Measurements from ENCODE around the gene SPDYC. TPM values are rescaled to one million over a fixed set of nuclear protein-coding genes. Genes with fewer than 3 reads are reported as not detected.
A peak's percentile ranks its signal among the peaks of the same experiment; 100 is the strongest.

The SPDYC gene
- total RNA-seq, 3 donors from 2014 or later, result not detected

DNA sequence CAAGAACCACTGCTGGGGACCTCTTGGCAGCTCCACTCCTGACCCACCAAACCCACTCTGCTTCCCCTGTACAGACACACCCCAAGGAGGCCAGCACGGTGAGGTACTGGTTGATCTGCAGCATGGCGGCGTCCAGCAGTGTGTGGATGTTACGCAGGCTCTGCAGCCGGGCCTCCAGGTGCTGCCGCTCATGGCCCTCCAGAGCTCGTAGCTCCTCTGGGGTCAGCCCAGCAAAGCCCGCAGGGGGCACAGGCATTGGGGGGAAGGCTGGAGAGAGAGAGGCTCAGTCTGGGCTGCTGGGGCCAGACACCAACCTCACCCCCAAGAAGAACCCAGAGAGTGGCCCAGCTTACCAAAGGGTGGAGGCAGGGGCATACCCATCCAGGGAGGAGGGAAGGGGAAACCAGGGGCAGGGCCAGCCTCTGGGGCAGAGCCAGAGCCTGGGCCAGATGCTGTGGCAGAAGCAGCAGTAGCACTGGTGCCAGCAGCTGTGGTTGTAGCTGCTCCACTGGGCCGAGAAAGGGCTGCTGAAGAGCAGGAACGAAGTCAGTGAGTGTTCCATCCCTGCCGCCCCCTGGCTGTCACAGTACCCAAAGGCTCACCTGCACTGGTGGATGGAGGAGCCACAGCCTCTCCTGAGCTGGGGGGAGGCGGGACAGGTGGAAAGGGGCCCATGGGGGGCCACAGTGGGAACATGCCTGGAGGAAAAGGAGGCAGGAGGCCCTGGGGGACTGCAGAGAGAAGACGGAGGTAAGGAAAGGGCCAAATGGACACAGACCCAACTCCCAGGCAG, 40.2 kb upstream of the SPDYC start:
- TF ChIP-seq POLR2AphosphoS5 (IDR thresholded peaks at IDR 0.05), result no peak
- TF ChIP-seq POLR2A (IDR thresholded peaks at IDR 0.05), result no peak
- TF ChIP-seq, protein P1, sequence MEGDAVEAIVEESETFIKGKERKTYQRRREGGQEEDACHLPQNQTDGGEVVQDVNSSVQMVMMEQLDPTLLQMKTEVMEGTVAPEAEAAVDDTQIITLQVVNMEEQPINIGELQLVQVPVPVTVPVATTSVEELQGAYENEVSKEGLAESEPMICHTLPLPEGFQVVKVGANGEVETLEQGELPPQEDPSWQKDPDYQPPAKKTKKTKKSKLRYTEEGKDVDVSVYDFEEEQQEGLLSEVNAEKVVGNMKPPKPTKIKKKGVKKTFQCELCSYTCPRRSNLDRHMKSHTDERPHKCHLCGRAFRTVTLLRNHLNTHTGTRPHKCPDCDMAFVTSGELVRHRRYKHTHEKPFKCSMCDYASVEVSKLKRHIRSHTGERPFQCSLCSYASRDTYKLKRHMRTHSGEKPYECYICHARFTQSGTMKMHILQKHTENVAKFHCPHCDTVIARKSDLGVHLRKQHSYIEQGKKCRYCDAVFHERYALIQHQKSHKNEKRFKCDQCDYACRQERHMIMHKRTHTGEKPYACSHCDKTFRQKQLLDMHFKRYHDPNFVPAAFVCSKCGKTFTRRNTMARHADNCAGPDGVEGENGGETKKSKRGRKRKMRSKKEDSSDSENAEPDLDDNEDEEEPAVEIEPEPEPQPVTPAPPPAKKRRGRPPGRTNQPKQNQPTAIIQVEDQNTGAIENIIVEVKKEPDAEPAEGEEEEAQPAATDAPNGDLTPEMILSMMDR (IDR thresholded peaks at IDR 0.05), result no peak
- intact Hi-C loops (cut with DNase I; ENCODE audit: low total_unique reads), result loop anchor here (10.0 kb wide), 1 partner anchor 55 kb away; the partner anchor contains the start of gene CAPN1
- Histone ChIP-seq H3K36me3 (peaks cover 48% of the 10 kb centered on the region), H3K27ac (no peak overlapping the region), H3K27me3 (no peaks in the 10 kb centered on the region), H3K9me3 (no peaks in the 10 kb centered on the region), H3K4me1 (peaks cover 6 to 14% of the 10 kb centered on the region in 2 donors), H3K4me3 (no peak overlapping the region)
- DNase-seq (ENCODE audit: low spot score in 2 of 2), result no peak

DNA sequence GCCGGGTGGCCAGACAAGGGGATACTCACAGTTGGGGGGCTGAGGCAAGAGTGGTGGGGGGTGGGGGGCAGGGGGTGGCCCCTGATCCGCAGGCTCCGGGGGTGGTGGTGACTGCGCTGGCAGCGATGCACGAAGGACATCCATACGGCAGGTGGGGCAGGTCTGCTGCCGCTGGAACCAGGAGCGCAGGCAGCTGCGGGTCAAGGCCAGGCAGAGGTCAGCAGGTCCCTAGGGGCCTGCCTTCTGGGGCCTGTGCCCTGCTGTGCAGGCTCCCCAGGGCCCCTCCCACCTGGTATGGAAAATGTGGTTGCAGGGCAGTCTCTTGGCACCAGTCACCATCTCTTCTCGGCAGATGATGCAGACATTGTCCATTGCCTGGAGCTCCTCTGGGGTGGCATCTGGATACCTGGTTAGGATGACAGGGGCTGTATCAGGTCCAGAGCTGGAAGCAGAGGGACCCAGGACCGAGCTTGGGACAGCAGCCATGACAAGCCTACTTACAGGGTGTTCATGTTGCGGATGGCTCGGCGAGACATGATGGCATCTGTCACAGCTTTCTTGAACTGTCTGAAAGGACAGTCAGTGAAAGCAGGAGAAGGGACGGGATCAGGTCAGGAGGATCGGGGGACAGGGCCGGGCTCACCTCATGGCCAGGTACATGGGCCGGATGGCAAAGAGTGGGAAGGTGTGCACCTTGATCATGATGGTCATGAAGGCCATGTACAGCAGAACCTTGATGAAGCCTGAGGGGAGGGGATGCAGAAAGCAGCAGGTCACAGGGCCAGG, 39.2 kb upstream of the SPDYC start:
- Histone ChIP-seq H3K36me3 (peaks cover 44% of the 10 kb centered on the region), H3K27me3 (no peaks in the 10 kb centered on the region), H3K4me1 (peaks cover 6 to 19% of the 10 kb centered on the region in 2 donors), H3K4me3 (no peak overlapping the region), H3K27ac (no peak overlapping the region), H3K9me3 (no peaks in the 10 kb centered on the region)
- intact Hi-C loops (cut with DNase I; ENCODE audit: low total_unique reads), result no loop called here
- DNase-seq (ENCODE audit: low spot score in 2 of 2), result no peak
- TF ChIP-seq POLR2AphosphoS5 (IDR thresholded peaks at IDR 0.05) (no peak), POLR2A (IDR thresholded peaks at IDR 0.05) (no peak)
- TF ChIP-seq, protein P1 (IDR thresholded peaks at IDR 0.05), result no peak

DNA sequence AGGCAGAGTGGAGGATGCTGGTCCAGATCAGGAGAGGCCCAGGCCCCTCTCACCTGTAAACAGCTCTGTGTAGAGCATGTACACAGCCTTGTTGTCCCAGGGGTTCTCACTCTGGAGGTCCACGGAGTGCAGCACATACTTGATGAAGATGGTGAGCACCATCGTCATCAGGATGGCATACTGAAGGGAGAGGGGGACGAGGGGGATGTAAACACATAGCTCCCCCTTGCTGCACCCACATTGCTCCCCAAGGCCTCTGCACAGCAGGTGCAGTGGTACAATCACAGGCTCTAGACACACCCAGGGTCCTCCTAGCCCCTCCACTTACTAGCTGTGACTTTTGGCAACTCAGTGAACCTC, 38.6 kb upstream of the SPDYC start:
- intact Hi-C loops (cut with DNase I; ENCODE audit: low total_unique reads), result no loop called here
- H3K36me3 ChIP-seq, result peaks cover 38% of the 10 kb centered on the region

GRCh38 chr11:65131895-65132237, 38.2 kb upstream of the SPDYC start:
- H3K36me3 ChIP-seq, result peaks cover 34% of the 10 kb centered on the region
- intact Hi-C loops (cut with DNase I; ENCODE audit: low total_unique reads), result no loop called here

More for the DNA sequence above, 38.6 kb upstream of the SPDYC start:
- no peaks in the 10 kb centered on the region for H3K27me3 ChIP-seq
- H3K9me3 ChIP-seq, result no peaks in the 10 kb centered on the region
- peak in 1 of 2 donors; percentile 15 for DNase-seq (ENCODE audit: low spot score in 2 of 2)
- no peak overlapping the region for H3K27ac ChIP-seq
- no peak for TF ChIP-seq POLR2A (IDR thresholded peaks at IDR 0.05)
- no peak for TF ChIP-seq POLR2AphosphoS5 (IDR thresholded peaks at IDR 0.05)
- TF ChIP-seq, protein P1 (IDR thresholded peaks at IDR 0.05), result no peak
- no peak overlapping the region for H3K4me3 ChIP-seq
- H3K4me1 ChIP-seq, result peaks cover 6 to 25% of the 10 kb centered on the region in 2 donors

More at GRCh38 chr11:65131895-65132237, 38.2 kb upstream of the SPDYC start:
- no peaks in the 10 kb centered on the region for H3K9me3 ChIP-seq
- H3K27ac ChIP-seq, result peak overlapping the region; percentile 96 to 99
- DNase-seq (ENCODE audit: low spot score in 2 of 2), result no peak
- peaks cover 6 to 26% of the 10 kb centered on the region in 2 donors for H3K4me1 ChIP-seq
- TF ChIP-seq POLR2AphosphoS5 (IDR thresholded peaks at IDR 0.05) (no peak), POLR2A (IDR thresholded peaks at IDR 0.05) (no peak)
- TF ChIP-seq, protein P1 (IDR thresholded peaks at IDR 0.05), result no peak
- no peaks in the 10 kb centered on the region for H3K27me3 ChIP-seq
- no peak overlapping the region for H3K4me3 ChIP-seq

Measured in breast epithelium (tissue), 4 donors.